H1 (cell line): ENCODE data around the gene NR2F2. TPM values are rescaled to one million over a fixed set of nuclear protein-coding genes. Genes with fewer than 3 reads are reported as not detected.

ENCODE experiments used
- CTCF ChIA-PET: fragments of 300-600 bp; sonication (Branson Sonifier 250); formaldehyde crosslinking; loops from one replicate; lab custom pipeline; 2021; ENCODE audit not compliant: partially characterized antibody; lab: Charles Lee
- POLR2A ChIA-PET: fragments of 300-600 bp; sonication (Branson Sonifier 250); formaldehyde crosslinking; loops from one replicate; lab custom pipeline; 2021; ENCODE audit warnings: inconsistent platforms; ENCODE audit not compliant: partially characterized antibody; lab: Charles Lee
- DNase-seq, 2 experiments: peaks; one replicate each; pipeline versions ENCODE4 v3.0.0 to v3.0.0-alpha.2; 2010 to 2022; ENCODE audit warnings: low spot score in 2 of 2, low read depth in 1 of 2, mixed read lengths in 1 of 2
- FAIRE-seq: peaks from 2 replicates; lab custom pipeline; 2011; peaks lifted over from hg19 to GRCh38; lab: Jason Lieb, UNC
- H2AFZ ChIP-seq: 2 replicates; pipeline ENCODE4 v1.8.1; 2012; ENCODE audit warnings: low read length, inconsistent platforms
- H2AK5ac ChIP-seq: 2 replicates; pipeline ENCODE4 v1.6.1; 2013; ENCODE audit warnings: low read depth, low read length
- H2BK120ac ChIP-seq: replicated peaks from 2 replicates; pipeline ENCODE3; 2013; ENCODE audit warnings: low read depth, low read length, inconsistent platforms
- H2BK12ac ChIP-seq: 2 replicates; pipeline ENCODE4 v1.6.1; 2013; ENCODE audit warnings: low read depth, low read length
- H2BK15ac ChIP-seq: 2 replicates; pipeline ENCODE4 v1.6.1; 2013; ENCODE audit warnings: low read length
- H2BK20ac ChIP-seq: 2 replicates; pipeline ENCODE4 v1.6.1; 2013; ENCODE audit warnings: low read length
- H2BK5ac ChIP-seq: 2 replicates; pipeline ENCODE4 v1.6.1; 2013; ENCODE audit warnings: low read depth, low read length
- H3K14ac ChIP-seq: 2 replicates; pipeline ENCODE4 v1.6.1; 2013; ENCODE audit warnings: inconsistent platforms; ENCODE audit not compliant: insufficient read length
- H3K18ac ChIP-seq: 2 replicates; pipeline ENCODE4 v1.6.1; 2013; ENCODE audit warnings: low read length; ENCODE audit errors: extremely low read depth
- H3K23ac ChIP-seq: 2 replicates; pipeline ENCODE4 v1.6.1; 2013; ENCODE audit warnings: inconsistent platforms; ENCODE audit not compliant: insufficient read length
- H3K23me2 ChIP-seq: 2 replicates; pipeline ENCODE4 v1.6.1; 2013; ENCODE audit warnings: low read depth, low read length
- H3K27ac ChIP-seq: 2 replicates; pipeline ENCODE4 v1.6.1; 2011; ENCODE audit warnings: low read depth, low read length, inconsistent platforms
- H3K27me3 ChIP-seq, 4 experiments: replicated peaks in 1 of 4; 1 replicate in 1 of 4; 2 replicates in 3 of 4; pipeline versions ENCODE4 v1.6.1 to v1.8.1; 2011 to 2013; ENCODE audit warnings: low read length in 3 of 4, mild to moderate bottlenecking in 3 of 4, inconsistent platforms in 2 of 4, mixed read lengths in 2 of 4, moderate library complexity in 1 of 4; ENCODE audit not compliant: control insufficient read depth in 3 of 4, insufficient read depth in 3 of 4; ENCODE audit errors: extremely low read depth in 1 of 4
- H3K36me3 ChIP-seq, 4 experiments: 2 replicates each; pipeline versions ENCODE4 v1.6.1 to v1.8.1; 2011 to 2013; ENCODE audit warnings: mild to moderate bottlenecking in 4 of 4, low read length in 3 of 4, moderate library complexity in 2 of 4, control low read depth in 1 of 4, inconsistent platforms in 1 of 4; ENCODE audit not compliant: insufficient read depth in 4 of 4, control insufficient read depth in 2 of 4
- H3K4ac ChIP-seq: replicated peaks from 2 replicates; pipeline ENCODE3; 2013; ENCODE audit warnings: low read length, low read depth, mixed read lengths, inconsistent platforms; ENCODE audit not compliant: insufficient read length
- H3K4me1 ChIP-seq, 4 experiments: replicated peaks in 1 of 4; 1 replicate in 1 of 4; 2 replicates in 3 of 4; pipeline versions ENCODE4 v1.6.1 to v1.8.1; 2011 to 2013; ENCODE audit warnings: low read length in 3 of 4, inconsistent platforms in 2 of 4, mixed read lengths in 1 of 4; ENCODE audit not compliant: insufficient read depth in 4 of 4, control insufficient read depth in 3 of 4
- H3K4me2 ChIP-seq, 2 experiments: 2 replicates each; pipeline versions ENCODE4 v1.6.1 to v1.8.1; 2011 to 2013; ENCODE audit warnings: low read depth in 2 of 2, low read length in 2 of 2, control low read depth in 1 of 2, inconsistent platforms in 1 of 2, mild to moderate bottlenecking in 1 of 2; ENCODE audit not compliant: insufficient read depth in 1 of 2
- H3K4me3 ChIP-seq, 4 experiments: fragments of 200-600, 300-600 bp in 1 of 4; sonication (generic), shearing (Covaris generic), sonication (Bioruptor Twin) in 1 of 4; 2 replicates each; pipeline versions ENCODE4 v1.5.1 to v1.8.1; 2011 to 2016; ENCODE audit warnings: low read length in 4 of 4, low read depth in 3 of 4, control low read depth in 2 of 4, inconsistent platforms in 2 of 4, mild to moderate bottlenecking in 2 of 4, mixed read lengths in 1 of 4, moderate library complexity in 1 of 4; ENCODE audit not compliant: insufficient read depth in 2 of 4; ENCODE audit errors: extremely low read depth in 1 of 4
- H3K56ac ChIP-seq: replicated peaks from 2 replicates; pipeline ENCODE3; 2013; ENCODE audit warnings: low read depth, mild to moderate bottlenecking, mixed read lengths, low read length, inconsistent platforms; ENCODE audit not compliant: insufficient read length
- H3K79me1 ChIP-seq: 2 replicates; pipeline ENCODE4 v1.6.1; 2013; ENCODE audit warnings: low read depth, low read length, control low read depth
- H3K79me2 ChIP-seq, 2 experiments: 2 replicates each; pipeline versions ENCODE4 v1.6.1 to v1.8.1; 2012 to 2013; ENCODE audit warnings: low read length in 2 of 2, mild to moderate bottlenecking in 2 of 2, inconsistent platforms in 1 of 2; ENCODE audit not compliant: insufficient read depth in 2 of 2, control insufficient read depth in 1 of 2
- H3K9ac ChIP-seq, 4 experiments: replicated peaks in 1 of 4; 1 replicate in 1 of 4; 2 replicates in 3 of 4; pipeline versions ENCODE4 v1.6.1 to v1.8.1; 2011 to 2013; ENCODE audit warnings: low read depth in 3 of 4, low read length in 3 of 4, control low read depth in 2 of 4, mild to moderate bottlenecking in 2 of 4, moderate library complexity in 2 of 4, inconsistent platforms in 1 of 4; ENCODE audit errors: extremely low read depth in 1 of 4
- H3K9me3 ChIP-seq, 2 experiments: 2 replicates each; pipeline versions ENCODE4 v1.6.1 to v1.8.1; 2012 to 2013; ENCODE audit warnings: mild to moderate bottlenecking in 2 of 2, moderate library complexity in 2 of 2, control low read depth in 1 of 2, inconsistent platforms in 1 of 2, low read depth in 1 of 2, low read length in 1 of 2, mixed read lengths in 1 of 2; ENCODE audit not compliant: insufficient read depth in 2 of 2
- H4K20me1 ChIP-seq, 2 experiments: replicated peaks in 1 of 2; 2 replicates each; pipeline versions ENCODE3 to v1.8.1; 2011 to 2013; ENCODE audit warnings: inconsistent platforms in 2 of 2, low read length in 2 of 2, mild to moderate bottlenecking in 1 of 2; ENCODE audit not compliant: insufficient read depth in 2 of 2, control insufficient read depth in 1 of 2
- H4K5ac ChIP-seq: 2 replicates; pipeline ENCODE4 v1.6.1; 2013; ENCODE audit warnings: low read length, low read depth, mixed read lengths, inconsistent platforms; ENCODE audit not compliant: insufficient read length
- H4K8ac ChIP-seq: 2 replicates; pipeline ENCODE4 v1.8.0; 2013; ENCODE audit warnings: mild to moderate bottlenecking, moderate library complexity, low read length, inconsistent platforms; ENCODE audit not compliant: insufficient read depth; ENCODE audit errors: extremely low read depth
- H4K91ac ChIP-seq: replicated peaks from 2 replicates; pipeline ENCODE3; 2013; ENCODE audit warnings: low read length, mixed read lengths, inconsistent platforms; ENCODE audit not compliant: insufficient read length
- CHD1 ChIP-seq: IDR thresholded peaks from 2 replicates; pipeline ENCODE4 v1.6.1; 2012; ENCODE audit warnings: low read depth, low read length, improper control_type of control experiment
- CREB1 ChIP-seq: IDR thresholded peaks from 2 replicates; pipeline ENCODE4 v1.6.1; 2012; ENCODE audit warnings: inconsistent platforms
- HDAC6 ChIP-seq: IDR thresholded peaks from one replicate; pipeline ENCODE4 v1.7.1; 2012; ENCODE audit warnings: low read depth, mild to moderate bottlenecking, inconsistent platforms, low read length, moderate library complexity
- KDM4A ChIP-seq: IDR thresholded peaks from one replicate; pipeline ENCODE4 v1.7.1; 2012; ENCODE audit warnings: low read depth, mild to moderate bottlenecking, moderate library complexity, low read length, inconsistent platforms; ENCODE audit not compliant: severe bottlenecking
- NANOG ChIP-seq: IDR thresholded peaks from 2 replicates; pipeline ENCODE4 v1.6.1; 2011; ENCODE audit warnings: low read length, low read depth, mild to moderate bottlenecking, inconsistent platforms; ENCODE audit not compliant: insufficient read depth, poor library complexity, severe bottlenecking
- NRF1 ChIP-seq: IDR thresholded peaks from 2 replicates; pipeline ENCODE4 v1.6.1; 2011; ENCODE audit warnings: mild to moderate bottlenecking, low read depth, low read length, improper control_type of control experiment
- POLR2A ChIP-seq, 2 experiments: IDR thresholded peaks; 1 replicate in 1 of 2; 2 replicates in 1 of 2; pipeline ENCODE4 v1.6.1; 2011; ENCODE audit warnings: low read depth in 2 of 2, low read length in 2 of 2, mild to moderate bottlenecking in 2 of 2; ENCODE audit errors: control extremely low read depth in 1 of 2
- POLR2AphosphoS5 ChIP-seq: IDR thresholded peaks from 2 replicates; pipeline ENCODE4 v1.6.1; 2011; ENCODE audit warnings: low read depth, low read length
- RXRA ChIP-seq: IDR thresholded peaks from 2 replicates; pipeline ENCODE4 v1.6.1; 2011; ENCODE audit warnings: low read depth, mild to moderate bottlenecking, low read length, moderate library complexity; ENCODE audit not compliant: insufficient read depth
- SAP30 ChIP-seq: fragments of 300-600 bp; sonication (generic); IDR thresholded peaks from 2 replicates; pipeline ENCODE4 v1.7.1; 2012; ENCODE audit warnings: low read length, moderate library complexity, mild to moderate bottlenecking, inconsistent platforms; ENCODE audit not compliant: insufficient read depth, insufficient replicate concordance
- SP1 ChIP-seq: IDR thresholded peaks from 2 replicates; pipeline ENCODE4 v1.6.1; 2011; ENCODE audit warnings: low read depth, low read length
- TAF1 ChIP-seq: IDR thresholded peaks from 2 replicates; pipeline ENCODE4 v1.6.1; 2011; ENCODE audit warnings: mild to moderate bottlenecking, low read depth, low read length
- TAF7 ChIP-seq: optimal IDR thresholded peaks from 2 replicates; pipeline ENCODE3; 2011; ENCODE audit warnings: low read depth, mild to moderate bottlenecking, inconsistent platforms, low read length, moderate library complexity, borderline replicate concordance
- TBP ChIP-seq: IDR thresholded peaks from 2 replicates; pipeline ENCODE4 v1.6.1; 2011; ENCODE audit warnings: low read depth, low read length, improper control_type of control experiment
- WGBS, 2 experiments: shearing (Covaris generic) in 1 of 2; methylation state at CpG; one replicate each; pipeline versions ENCODE4 v1.1.6 to v1.1.7; 2013 to 2015; ENCODE audit warnings: low lambda C conversion rate in 2 of 2, mixed read lengths in 2 of 2, inconsistent platforms in 1 of 2, low coverage in 1 of 2, missing lambda C conversion rate in 1 of 2; ENCODE audit not compliant: insufficient replicate concordance in 2 of 2, insufficient coverage in 1 of 2, insufficient read length in 1 of 2; ENCODE audit errors: extremely low coverage in 1 of 2, missing lambda C conversion rate in 1 of 2; 5-methylcytosine and 5-hydroxymethylcytosine counted together
- polyA plus RNA-seq, 7 experiments: library from polyadenylated mRNA; depleted of rRNA in 3 of 7; stranded (reverse) in 5 of 7; unstranded in 2 of 7; fragments of >200 nt in 5 of 7; fragments of 200-250 nt in 2 of 7; gene quantifications; 1 replicate in 5 of 7; 2 replicates in 1 of 7; 4 replicates in 1 of 7; pipeline versions ENCODE4 v1.2.1 to v1.2.3, GENCODE V29; 2011 to 2013; ENCODE audit warnings: missing spikeins in 2 of 7, mixed read lengths in 2 of 7
- total RNA-seq: library from RNA; stranded (reverse); fragmentation: NEBNext Ultra II Directional; extraction: Animal tissue kit (Norgen Biotek cat#: 25700); gene quantifications from 2 replicates; pipeline ENCODE4 v1.2.1, GENCODE V29; 2021
- TF ChIP-seq, protein P1 (sequence below): IDR thresholded peaks from 2 replicates; pipeline ENCODE4 v1.6.1; 2012; ENCODE audit warnings: inconsistent platforms

Gene NR2F2
- total and polyA plus RNA-seq, 2 of the 8 experiments (the other 6 are each of a cell fraction or from before 2014, with no cell fraction given): 0.03 TPM; not detected in 1

DNA sequence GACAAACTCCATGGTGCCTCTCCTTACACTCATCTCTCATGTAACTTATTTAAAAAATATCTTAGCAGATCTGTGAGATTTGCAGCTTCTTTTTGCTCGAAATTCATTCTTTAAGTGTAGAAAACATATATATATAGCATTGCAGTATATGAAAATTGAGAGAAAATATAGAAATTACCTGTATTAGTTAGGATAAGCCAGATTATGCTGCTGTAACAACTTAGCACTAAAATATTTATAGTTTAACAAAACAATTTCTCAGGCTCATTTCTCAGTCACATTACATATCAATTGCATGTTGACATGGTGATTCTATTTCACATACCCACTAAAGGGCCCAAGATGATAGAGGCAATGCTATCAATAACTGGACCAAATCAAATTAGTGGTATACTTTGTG lies 54.7 kb downstream of the NR2F2 start:
- no peak overlapping the region for H2BK15ac ChIP-seq
- H3K18ac ChIP-seq: no peak overlapping the region
- no peaks in the 10 kb centered on the region for H3K79me1 ChIP-seq
- no peak overlapping the region for H3K4me3 ChIP-seq
- no peak for FAIRE-seq
- no peaks in the 10 kb centered on the region for H4K20me1 ChIP-seq
- no peak overlapping the region for H3K4me2 ChIP-seq
- H3K9me3 ChIP-seq: peaks cover 2% of the 10 kb centered on the region in 2 experiments; a peak in 1 of 4 replicates
- H4K5ac ChIP-seq: no peak overlapping the region
- no peaks in the 10 kb centered on the region for H3K4me1 ChIP-seq
- no peak overlapping the region for H2BK5ac ChIP-seq
- WGBS, 2 experiments: 93% methylated on average over 1 of the region's 1 CpG; no CpG with 5 or more reads in 1 of the 2 experiments
- no peak overlapping the region for H3K9ac ChIP-seq
- H2BK20ac ChIP-seq: no peak overlapping the region
- H3K23ac ChIP-seq: no peak overlapping the region
- DNase-seq: no peak
- no peak overlapping the region for H3K27ac ChIP-seq
- no peak overlapping the region for H4K91ac ChIP-seq
- no peak overlapping the region for H2BK120ac ChIP-seq
- no peak overlapping the region for H3K14ac ChIP-seq
- H3K36me3 ChIP-seq: no peaks in the 10 kb centered on the region
- no peaks in the 10 kb centered on the region; the same call in 1 of the 2 replicates for H3K23me2 ChIP-seq
- H3K79me2 ChIP-seq: no peaks in the 10 kb centered on the region
- H2AFZ ChIP-seq: no peak overlapping the region
- H3K4ac ChIP-seq: no peak overlapping the region
- no peaks in the 10 kb centered on the region for H3K27me3 ChIP-seq
- POLR2A ChIA-PET: no interaction called here
- no peak overlapping the region for H4K8ac ChIP-seq
- TF ChIP-seq NANOG (no peak), CHD1 (no peak), RXRA (no peak), CREB1 (no peak), HDAC6 (no peak), TAF1 (no peak), NRF1 (no peak), SAP30 (no peak), POLR2A (IDR thresholded peaks at IDR 0.05; ENCODE audit: control extremely low read depth in 1 of 2, low read depth in 2 of 2, low read length in 2 of 2) (no peak), KDM4A (no peak), POLR2AphosphoS5 (no peak), TBP (no peak), SP1 (no peak), TAF7 (no peak)
- TF ChIP-seq, protein P1, sequence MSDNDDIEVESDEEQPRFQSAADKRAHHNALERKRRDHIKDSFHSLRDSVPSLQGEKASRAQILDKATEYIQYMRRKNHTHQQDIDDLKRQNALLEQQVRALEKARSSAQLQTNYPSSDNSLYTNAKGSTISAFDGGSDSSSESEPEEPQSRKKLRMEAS: no peak
- no peak overlapping the region for H2BK12ac ChIP-seq
- H3K56ac ChIP-seq: no peak overlapping the region
- H2AK5ac ChIP-seq: no peak overlapping the region
- CTCF ChIA-PET: interaction anchor here (1.3 kb wide), 1 partner anchor 15 kb away, joined by 3 read pairs; no protein-coding TSS in a partner anchor
